Mucosa of descending colon (tissue), 3 donors: ENCODE measurements around the gene PLA2G4C. TPM values are rescaled to one million over a fixed set of nuclear protein-coding genes. Genes with fewer than 3 reads are reported as not detected.

ENCODE experiments used
- ATAC-seq: fragments of 200-7000 bp; cut with Tn5 transposase; one replicate; pipeline ENCODE4 v1.9.1; 2020; ENCODE audit warnings: mild to moderate bottlenecking, moderate library complexity
- DNase-seq, 3 donors: peaks; one replicate each; pipeline ENCODE4 v3.0.0-alpha.2; 2020
- H3K36me3 ChIP-seq: fragments of 200-600 bp; one replicate; pipeline ENCODE4 v1.8.0; 2021; ENCODE audit warnings: low read depth, mild to moderate bottlenecking
- H3K4me1 ChIP-seq: fragments of 200-600 bp; one replicate; pipeline ENCODE4 v1.8.0; 2021; ENCODE audit warnings: low read depth, mild to moderate bottlenecking
- H3K4me3 ChIP-seq: fragments of 200-600 bp; one replicate; pipeline ENCODE4 v1.8.0; 2021; ENCODE audit warnings: mild to moderate bottlenecking
- H3K9me3 ChIP-seq: fragments of 200-600 bp; one replicate; pipeline ENCODE4 v1.8.0; 2021; ENCODE audit warnings: mild to moderate bottlenecking
- intact Hi-C, 2 donors: fragments of 100-400 bp; cut with DNase I in 1 of 2; cut with micrococcal nuclease in 1 of 2; formaldehyde crosslinking; loops; one replicate each; pipeline versions ENCODE4 v1.11.0 to v1.11.1; 2022; cut with DNase I, micrococcal nuclease
- total RNA-seq, 3 donors: library from RNA; stranded (reverse); fragmentation: NEBNext Ultra II Directional in 2 of 3; extraction: Animal tissue kit (Norgen Biotek cat#: 25700) in 2 of 3; gene quantifications; one replicate each; pipeline versions ENCODE4 v1.2.1 to v1.2.4, GENCODE V29; 2021 to 2023
- TF ChIP-seq, protein P1 (sequence below): fragments of 200-600 bp; IDR thresholded peaks from one replicate; pipeline ENCODE4 v1.8.0; 2022; ENCODE audit warnings: antibody characterized with exemption, mild to moderate bottlenecking
- donor health status: DM: no; HTN: no; CAD: no; lungs with moderate emphysema.
- donor health status: DM: no; HTN: no; CAD: no.
- donor health status: DM: no; HTN: yes; CAD: no.

PLA2G4C gene
- total RNA-seq, 3 donors from 2014 or later: 5.0 to 13.1 (median 7.8) TPM

DNA sequence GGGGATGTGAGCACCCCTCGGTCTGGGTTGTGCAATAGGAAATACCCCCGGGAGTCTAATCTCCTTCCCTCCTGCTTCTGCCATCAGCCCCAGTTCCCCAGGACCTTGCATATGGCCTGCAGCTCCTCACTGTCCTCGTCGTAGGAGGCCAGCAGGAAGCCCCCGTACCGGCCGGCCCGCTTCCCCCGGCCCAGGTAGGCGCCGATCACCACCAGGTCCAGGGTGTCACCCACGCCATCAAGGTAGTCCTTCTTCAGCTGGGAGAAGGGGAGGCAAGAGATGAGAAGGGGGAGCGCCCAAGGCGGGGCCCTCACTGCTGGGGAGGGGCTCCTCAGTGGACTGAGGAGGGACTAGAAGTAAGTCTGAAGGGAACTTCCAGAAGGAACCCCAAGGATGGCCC, 10.4 kb upstream of the PLA2G4C start:
- TF ChIP-seq, protein P1, sequence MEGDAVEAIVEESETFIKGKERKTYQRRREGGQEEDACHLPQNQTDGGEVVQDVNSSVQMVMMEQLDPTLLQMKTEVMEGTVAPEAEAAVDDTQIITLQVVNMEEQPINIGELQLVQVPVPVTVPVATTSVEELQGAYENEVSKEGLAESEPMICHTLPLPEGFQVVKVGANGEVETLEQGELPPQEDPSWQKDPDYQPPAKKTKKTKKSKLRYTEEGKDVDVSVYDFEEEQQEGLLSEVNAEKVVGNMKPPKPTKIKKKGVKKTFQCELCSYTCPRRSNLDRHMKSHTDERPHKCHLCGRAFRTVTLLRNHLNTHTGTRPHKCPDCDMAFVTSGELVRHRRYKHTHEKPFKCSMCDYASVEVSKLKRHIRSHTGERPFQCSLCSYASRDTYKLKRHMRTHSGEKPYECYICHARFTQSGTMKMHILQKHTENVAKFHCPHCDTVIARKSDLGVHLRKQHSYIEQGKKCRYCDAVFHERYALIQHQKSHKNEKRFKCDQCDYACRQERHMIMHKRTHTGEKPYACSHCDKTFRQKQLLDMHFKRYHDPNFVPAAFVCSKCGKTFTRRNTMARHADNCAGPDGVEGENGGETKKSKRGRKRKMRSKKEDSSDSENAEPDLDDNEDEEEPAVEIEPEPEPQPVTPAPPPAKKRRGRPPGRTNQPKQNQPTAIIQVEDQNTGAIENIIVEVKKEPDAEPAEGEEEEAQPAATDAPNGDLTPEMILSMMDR: no peak
- Histone ChIP-seq H3K4me3 (no peak overlapping the region), H3K36me3 (no peaks in the 10 kb centered on the region), H3K4me1 (no peaks in the 10 kb centered on the region), H3K9me3 (no peaks in the 10 kb centered on the region)
- no peak for DNase-seq
- intact Hi-C loops: no loop called here
- ATAC-seq: no peak

DNA sequence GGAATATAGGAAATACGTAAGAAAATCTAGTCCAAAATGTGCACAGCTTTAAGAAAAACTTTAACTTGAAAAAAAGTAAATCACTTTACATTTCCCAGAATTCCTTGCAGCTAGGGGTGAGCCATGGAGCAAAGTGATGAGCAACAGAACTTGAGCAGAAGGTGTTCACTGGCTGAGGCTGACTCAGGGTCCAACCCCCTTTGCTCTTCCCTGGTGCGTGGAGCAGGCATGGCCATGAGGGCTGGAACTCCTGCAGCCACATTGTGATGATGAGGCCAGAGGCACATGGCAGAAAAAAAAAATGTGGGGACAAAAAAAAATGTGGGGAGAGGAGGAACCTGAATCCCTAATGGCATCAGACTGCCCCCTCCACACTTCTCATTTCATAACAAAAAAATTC, 9.9 kb upstream of the PLA2G4C start:
- Histone ChIP-seq H3K36me3 (no peaks in the 10 kb centered on the region), H3K4me1 (no peaks in the 10 kb centered on the region), H3K4me3 (no peak overlapping the region), H3K9me3 (no peaks in the 10 kb centered on the region)
- TF ChIP-seq, protein P1: no peak
- DNase-seq (no peak), ATAC-seq (no peak)
- intact Hi-C loops: no loop called here

DNA sequence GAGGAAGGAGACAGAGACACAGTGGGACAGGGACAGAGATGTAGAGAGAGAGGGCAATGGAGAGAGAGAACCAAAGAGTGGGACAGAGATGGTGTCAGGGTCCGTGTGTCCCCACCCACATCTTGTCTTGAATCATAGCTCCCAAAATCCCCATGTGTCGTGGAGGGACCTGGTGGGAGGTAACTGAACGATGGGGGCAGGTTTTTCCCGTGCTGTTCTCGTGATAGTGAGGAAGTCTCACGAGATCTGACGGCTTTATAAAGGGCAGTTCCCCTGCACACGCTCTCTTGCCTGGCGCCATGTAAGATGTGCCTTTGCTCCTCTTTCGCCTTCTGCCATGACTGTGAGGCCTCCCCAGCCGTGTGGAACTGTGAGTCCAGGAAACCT, 7.5 kb upstream of the PLA2G4C start:
- Histone ChIP-seq H3K4me1 (no peaks in the 10 kb centered on the region), H3K4me3 (no peak overlapping the region), H3K9me3 (no peaks in the 10 kb centered on the region), H3K36me3 (no peaks in the 10 kb centered on the region)
- intact Hi-C loops: no loop called here
- ATAC-seq (no peak), DNase-seq (no peak)
- TF ChIP-seq, protein P1: no peak

DNA sequence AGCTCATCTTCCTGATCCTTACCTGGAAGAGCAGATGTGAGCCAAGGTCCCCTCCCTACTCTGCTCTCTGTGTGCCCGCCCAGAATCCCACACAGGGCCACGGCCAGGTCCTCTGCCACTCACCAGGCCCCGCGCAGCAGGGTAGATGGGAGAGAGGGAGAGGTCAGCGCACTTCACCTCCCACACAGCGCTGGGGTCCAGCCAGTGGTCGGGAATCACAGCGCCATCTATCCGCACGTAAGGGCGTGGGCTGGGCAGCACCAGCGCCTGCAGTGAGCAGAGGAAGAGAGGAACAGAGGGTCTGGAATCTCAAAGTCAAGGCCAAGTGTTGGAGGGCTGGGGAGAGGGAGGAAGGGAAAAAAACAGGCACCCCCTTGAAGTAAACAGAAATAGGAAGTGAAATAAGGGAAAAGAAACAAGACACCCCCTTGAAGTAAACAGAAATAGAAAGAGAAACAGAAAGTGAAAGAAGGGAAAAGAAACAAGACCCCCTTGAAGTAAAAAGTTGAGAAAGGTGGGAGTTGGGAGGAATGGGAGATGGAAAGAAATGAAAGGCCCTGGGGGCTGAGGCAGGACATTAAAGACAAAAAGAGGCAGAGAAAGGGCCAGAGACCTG, 7.0 kb upstream of the PLA2G4C start:
- DNase-seq (no peak), ATAC-seq (no peak)
- intact Hi-C loops: no loop called here
- TF ChIP-seq, protein P1: no peak
- no peak overlapping the region for H3K4me3 ChIP-seq
- H3K9me3 ChIP-seq: no peaks in the 10 kb centered on the region
- no peaks in the 10 kb centered on the region for H3K36me3 ChIP-seq
- no peaks in the 10 kb centered on the region for H3K4me1 ChIP-seq

DNA sequence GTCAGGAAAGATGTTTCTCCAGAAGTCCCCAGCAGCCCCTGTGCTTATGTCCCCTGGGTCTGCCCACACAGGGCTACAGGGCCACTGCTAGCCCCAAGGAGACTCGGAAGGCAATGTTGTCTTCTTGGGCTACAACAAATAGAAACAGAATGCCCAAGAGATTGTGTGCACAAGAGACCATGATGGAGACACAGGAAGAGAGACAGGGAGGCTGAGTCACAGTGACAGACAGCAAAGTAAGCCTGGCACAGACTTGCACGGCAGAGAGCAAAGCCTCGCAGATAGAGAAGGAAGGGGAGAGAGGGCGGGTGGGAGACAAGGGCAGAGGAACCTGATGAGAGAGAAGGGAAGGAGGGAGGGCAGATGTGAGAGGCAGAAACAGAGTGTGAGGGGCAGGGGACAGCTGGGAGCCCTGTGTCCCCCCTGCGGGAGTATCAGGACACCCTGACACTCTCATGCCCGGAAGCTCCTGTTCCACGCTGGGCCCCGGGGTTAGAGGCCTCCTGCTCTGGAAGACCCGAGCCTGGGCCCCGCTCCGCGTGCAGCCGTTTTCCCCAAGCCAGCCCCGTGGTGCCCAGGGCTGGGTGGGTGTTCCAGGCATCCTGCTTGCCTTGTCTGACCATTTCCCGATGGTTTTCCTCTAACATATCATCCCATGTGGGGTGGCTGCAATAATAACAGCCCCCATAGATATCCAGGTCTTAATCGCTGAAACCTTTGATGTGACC, 2.7 kb upstream of the PLA2G4C start:
- TF ChIP-seq, protein P1: no peak
- intact Hi-C loops: no loop called here
- ATAC-seq: no peak
- Histone ChIP-seq H3K4me1 (peaks cover 12% of the 10 kb centered on the region), H3K9me3 (no peaks in the 10 kb centered on the region), H3K36me3 (no peaks in the 10 kb centered on the region), H3K4me3 (no peak overlapping the region)
- DNase-seq: no peak
